HG02981 (cell line): ENCODE measurements around the gene MRPS21.
A peak's percentile ranks its signal among the peaks of the same experiment; 100 is the strongest.
"Not testable (repeated sequence)": the region's sequence is repeated elsewhere in the genome, so short reads cannot be mapped to it uniquely, and the experiment has no call there.

ENCODE experiments used
- ATAC-seq: cut with Tn5 transposase; IDR thresholded peaks from one replicate; pipeline ENCODE4 v1.9.1; 2021; ENCODE audit warnings: mild to moderate bottlenecking, moderate library complexity; ENCODE audit not compliant: unreplicated experiment

The MRPS21 gene

DNA sequence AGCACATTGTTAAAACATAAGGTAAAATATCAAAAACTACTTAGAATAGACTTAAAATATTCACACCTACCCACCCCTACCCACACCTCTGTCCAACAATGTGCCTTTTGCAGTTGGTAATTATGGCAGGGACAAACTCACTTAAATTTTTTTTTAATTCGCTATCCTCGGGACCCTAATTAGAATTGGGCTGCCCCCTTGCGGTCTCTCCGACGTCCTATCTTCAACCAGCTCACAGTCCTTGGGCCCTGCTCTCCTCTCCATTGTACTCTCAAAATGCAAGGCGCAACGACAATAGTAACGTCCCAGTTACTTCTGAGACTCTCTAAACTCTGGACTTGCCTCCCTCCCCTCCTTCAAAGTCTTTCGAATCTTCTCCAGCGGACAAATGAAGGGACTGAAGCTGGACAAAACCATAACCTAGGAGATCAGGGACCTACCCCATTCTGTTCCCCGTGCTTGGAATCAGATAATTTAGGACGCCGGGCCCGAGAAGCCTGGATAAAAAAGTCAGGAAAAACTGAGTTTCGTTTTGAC, 12.4 kb upstream of the MRPS21 start:
- ATAC-seq: no peak

DNA sequence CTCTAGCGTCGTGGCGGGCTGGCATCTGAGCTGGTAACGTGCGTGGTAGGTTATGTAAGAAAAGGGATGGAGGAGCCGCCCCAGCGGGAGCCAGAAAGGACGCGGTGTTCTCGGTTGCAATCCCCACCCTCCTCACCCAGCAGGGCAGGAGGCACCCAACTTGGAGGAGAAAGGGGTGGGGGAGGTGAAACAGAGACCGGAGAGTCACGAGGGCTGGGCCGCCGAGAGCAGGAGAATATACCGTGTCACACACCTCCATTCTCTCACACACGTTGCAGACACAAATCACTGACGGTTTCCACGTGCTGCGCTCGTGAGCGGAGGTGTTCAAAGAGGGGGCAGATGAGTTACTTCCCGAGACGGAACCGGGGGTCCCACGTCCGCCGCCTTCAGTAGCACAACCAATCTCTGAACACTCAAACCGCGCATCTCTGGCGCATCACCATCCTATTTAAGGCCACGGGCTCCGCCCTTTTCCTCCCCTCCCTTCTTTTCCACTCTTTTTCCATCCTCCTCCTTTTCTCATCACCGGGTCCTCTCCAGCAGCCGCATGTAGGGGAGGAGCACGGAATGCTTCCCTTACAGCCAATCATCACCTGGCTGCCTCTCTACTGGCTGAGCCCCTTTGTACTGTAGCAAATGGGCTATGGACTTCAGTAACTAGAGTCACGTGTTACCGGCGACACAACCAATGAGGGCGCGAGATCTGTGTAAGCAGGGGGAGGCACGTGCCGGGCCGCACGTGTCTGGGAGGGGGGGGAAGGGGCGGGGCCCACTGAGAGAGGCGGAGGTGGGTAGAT, 11.7 kb upstream of the MRPS21 start, which contains the start of gene CIART:
Gene CIART (plus strand): TSS at position 797 of the 800 bp plus-strand sequence. CDS start 714 bp downstream, outside the sequence.
- peak; percentile 78 for ATAC-seq

DNA sequence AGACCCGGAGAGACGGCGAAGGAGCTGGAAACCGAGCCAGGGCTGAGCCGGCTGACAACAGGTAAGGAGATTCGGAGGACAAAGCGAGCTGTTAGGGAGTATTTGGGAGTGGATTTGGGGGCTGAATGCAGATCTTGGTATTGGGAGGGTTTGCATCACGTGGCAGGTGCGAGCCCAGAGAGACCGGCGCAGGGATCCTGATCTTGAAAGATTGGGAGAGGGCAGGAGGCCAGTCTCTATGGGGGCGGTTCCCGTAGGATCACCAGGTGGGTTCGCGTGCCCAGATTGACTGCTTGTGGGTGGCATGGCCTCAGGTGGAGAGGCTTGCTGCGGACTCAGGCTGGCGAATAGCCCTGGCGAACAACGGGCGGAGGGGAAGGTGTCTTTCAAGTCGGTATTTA, 11.1 kb upstream of the MRPS21 start:
- ATAC-seq: no peak

DNA sequence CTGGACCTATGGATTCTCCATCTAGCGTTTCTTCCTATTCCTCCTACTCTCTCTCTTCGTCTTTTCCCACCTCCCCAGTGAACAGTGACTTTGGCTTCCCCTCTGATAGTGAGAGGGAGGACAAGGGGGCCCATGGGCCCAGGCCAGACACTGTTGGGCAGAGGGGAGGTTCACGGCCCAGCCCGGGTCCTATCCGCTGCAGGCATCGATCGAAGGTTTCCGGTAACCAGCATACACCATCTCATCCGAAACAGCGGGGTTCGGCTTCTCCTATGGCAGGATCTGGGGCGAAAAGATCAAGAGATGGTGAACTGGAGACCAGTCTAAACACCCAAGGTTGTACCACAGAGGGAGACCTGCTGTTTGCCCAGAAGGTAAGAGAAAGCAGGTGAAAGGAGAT, 10.4 kb upstream of the MRPS21 start:
- ATAC-seq: no peak

- ATAC-seq: no peak
Observed at GRCh38 chr1:150288382-150288781, 5.3 kb upstream of the MRPS21 start.

GRCh38 chr1:150288822-150289221, 4.8 kb upstream of the MRPS21 start:
- ATAC-seq: no peak

DNA sequence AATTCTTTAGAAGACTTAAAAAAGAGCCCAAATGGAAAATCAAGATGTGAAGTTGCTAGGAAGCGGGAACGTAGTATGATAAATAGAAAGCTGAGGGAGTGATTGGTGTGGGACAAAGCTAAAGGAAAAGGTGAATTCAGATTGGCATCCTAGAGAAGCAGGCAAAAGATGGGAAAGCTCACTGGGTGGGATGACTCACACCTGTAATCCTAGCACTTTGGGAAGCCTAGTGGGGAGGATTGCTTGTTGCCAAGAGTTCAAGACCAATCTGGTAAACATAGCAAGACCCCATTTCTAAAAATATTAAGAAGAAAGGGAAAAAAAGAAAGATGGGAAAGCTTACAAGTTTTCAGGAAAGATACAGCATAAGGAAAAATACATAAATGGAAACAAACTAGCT, 1.8 kb downstream of the MRPS21 start:
- ATAC-seq: no peak

- ATAC-seq: no peak
Observed at GRCh38 chr1:150299716-150300115, 6.1 kb downstream of the MRPS21 start.

DNA sequence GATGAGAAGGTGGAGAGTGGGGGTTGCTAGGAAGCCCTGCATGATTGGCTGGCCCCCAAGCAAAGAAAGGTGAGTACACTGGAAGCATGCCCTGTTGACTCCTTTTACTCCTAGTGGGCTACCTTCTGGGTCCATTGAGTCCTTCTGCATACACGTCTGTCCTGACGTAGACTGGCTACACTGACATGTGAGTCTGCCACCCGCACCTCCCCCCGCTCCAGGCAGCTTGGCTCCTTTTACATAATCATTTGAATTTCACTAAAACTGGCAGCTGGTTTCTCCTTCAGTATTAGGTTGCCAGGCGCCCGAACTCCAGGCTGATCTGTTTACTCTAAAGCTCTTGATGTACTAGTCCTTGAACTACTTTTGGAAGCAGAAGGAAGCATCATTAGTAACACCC, 8.7 kb downstream of the MRPS21 start:
- ATAC-seq: no peak

- no peak for ATAC-seq
Observed at GRCh38 chr1:150302902-150303301, 9.2 kb downstream of the MRPS21 start.

GRCh38 chr1:150308585-150308984, 14.9 kb downstream of the MRPS21 start:
- ATAC-seq: not testable (repeated sequence)

- ATAC-seq: no peak
Observed at GRCh38 chr1:150309758-150310508, 16.3 kb downstream of the MRPS21 start.

DNA sequence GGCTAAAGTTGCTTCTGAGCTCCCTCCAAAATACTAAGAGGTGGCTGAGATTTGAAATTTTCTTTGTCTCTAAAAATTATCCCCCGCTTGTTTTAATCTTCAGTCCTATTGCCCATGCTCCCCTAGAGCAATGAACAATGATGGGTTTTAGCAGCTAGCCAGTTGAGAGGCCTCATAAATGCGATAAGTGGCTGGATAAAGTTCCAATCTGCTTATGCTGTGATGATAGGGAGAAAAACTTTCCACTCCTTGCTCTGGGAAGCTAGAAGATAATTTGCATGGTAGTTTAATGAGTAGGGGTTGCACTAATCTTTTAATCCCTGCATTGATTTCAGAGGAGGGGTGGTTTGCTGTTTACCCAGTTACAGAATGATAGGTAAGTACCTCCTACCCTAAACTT, 18.1 kb downstream of the MRPS21 start:
- ATAC-seq: no peak

- not testable (repeated sequence) for ATAC-seq
Observed at GRCh38 chr1:150314691-150315090, 21.0 kb downstream of the MRPS21 start.

GRCh38 chr1:150320667-150320978, 27.0 kb downstream of the MRPS21 start:
- ATAC-seq: no peak

- ATAC-seq: no peak
Observed at GRCh38 chr1:150321826-150322166, 28.1 kb downstream of the MRPS21 start.

DNA sequence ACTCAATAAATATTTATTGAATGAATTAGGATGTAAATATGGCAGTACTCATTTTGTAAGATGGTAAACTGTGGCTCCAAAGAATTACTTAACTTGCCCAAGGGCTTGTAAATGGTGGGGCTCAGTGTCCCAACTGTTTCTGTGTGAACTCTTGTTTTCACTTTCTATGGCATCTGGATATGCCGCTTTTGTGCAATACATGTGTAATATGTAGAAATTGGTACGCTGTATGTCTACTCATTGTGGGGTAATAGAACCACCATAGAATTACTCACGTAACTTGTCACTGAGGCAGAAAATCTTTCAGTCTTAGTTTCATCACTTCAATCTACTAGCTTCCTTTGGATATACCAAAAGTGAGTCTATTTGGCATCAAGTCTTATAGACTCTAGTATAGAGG, 28.6 kb downstream of the MRPS21 start:
- no peak for ATAC-seq

GRCh38 chr1:150332651-150333290, 39.1 kb downstream of the MRPS21 start:
- no peak for ATAC-seq

DNA sequence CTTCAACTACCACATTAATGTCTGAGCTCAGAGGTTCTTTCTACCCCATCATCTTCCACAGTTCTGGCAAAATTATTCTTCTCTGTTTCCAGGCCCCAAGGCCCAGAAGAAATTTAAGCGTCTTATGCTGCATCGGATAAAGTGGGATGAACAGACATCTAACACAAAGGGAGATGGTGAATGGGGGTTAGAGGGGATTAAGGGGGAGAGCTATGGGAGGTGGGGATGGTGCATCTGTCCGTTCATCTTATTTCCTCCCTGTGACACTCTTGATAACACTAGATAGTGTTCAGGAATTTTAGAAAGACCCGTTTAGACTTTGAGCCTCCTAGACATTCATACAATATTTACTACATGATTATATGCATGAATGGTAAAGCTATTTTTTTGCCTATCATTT, 52.7 kb downstream of the MRPS21 start:
- no peak for ATAC-seq

DNA sequence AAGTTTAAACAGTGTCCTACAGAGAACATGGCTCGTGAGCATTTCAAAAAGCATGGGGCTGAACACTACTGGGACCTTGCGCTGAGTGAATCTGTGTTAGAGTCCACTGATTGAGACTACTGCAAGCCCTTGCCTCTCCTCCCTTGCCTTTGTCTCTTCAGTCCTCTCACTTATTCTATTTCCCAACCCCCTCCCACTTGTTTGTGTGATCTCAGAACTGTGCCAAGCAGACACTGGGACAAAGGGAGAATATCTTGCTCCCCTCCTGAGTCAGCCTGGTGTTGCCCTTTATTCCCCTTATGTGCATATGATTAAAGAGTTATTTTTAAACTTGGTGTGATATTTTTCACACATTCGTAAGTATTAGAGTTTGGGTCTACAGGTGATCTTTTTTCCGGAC, 59.2 kb downstream of the MRPS21 start:
- ATAC-seq: no peak
